Measurements from ENCODE around the gene FIP1L1.
"Not testable (repeated sequence)": the region's sequence is repeated elsewhere in the genome, so short reads cannot be mapped to it uniquely, and the experiment has no call there.

FIP1L1 gene

DNA sequence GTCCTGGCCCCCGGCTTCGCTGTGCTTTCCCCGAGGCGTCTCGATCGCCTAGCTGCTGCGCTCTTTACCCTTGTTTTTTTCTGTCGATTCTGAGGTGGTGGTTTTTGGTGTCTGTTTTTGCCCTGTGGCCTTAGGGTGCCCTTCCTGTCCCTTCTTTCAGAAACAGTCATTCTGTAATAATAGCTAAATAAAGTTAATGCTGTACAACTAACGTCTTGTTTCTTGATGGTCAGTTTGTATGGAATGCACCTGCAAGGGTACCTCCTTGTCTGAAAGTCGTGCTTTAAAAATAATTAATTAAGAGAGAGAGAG, 686 bp downstream of the FIP1L1 start:
- DNase-seq: no peak

DNA sequence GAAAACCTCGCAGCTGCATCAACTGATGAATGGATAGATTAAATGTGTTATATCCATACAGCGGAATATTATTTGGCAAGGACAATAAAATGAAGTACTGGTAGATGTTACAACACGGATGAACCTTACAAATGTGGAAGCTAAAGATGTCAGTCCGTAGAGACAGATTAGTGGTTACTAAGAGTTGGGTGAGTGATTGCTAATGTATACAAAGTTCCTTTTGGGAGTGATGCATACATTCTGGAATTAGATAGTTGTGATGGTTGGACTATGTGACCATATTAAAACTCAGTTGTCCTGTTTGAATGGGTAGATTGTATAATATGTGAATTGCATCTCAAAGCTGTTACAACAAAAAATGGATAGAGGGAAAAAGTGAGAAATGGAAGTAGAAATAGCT, 2.8 kb downstream of the FIP1L1 start:
- no peak for DNase-seq

GRCh38 chr4:53409479-53409878, 32.0 kb downstream of the FIP1L1 start:
- not testable (repeated sequence) for DNase-seq

DNA sequence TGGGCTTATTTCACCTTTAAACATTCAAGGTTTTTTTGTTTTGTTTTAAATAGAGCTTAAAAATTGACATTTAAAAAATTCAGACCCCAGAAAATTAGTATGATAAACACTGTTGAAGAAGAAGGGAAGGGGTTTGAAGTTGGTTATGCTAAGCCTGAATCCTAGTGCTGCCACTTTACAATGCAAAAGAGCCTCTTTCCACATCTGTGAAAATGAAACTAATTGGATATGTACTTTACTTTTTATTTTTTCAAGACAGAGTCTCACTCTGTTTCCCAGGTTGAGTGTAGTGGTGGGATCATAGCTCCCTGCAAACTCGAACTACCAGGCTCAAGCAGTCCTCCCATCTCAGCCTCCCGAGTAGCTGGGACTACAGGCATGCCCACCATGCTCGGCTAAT, 41.8 kb downstream of the FIP1L1 start:
- no peak for DNase-seq

DNA sequence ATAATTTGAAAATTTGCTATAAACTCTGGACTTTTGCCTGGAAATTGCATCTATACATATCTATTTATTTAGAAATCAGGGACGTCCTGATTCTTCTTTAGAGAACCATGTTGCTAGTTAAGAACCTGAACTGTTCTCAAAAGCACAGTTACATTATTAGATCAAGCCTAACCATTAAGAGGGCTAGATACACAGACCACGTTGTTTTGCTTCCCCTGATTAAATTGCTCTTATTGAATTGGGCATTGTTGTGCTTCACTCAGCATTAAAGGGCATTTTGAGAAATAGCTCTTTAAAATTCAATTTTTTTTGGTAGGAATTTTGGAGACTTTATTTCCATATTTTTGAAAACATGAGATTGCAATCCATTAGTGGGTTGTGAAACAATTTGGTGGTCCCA, 44.4 kb downstream of the FIP1L1 start:
- no peak for DNase-seq

GRCh38 chr4:53422367-53422766, 44.9 kb downstream of the FIP1L1 start:
- DNase-seq: no peak

- DNase-seq: no peak
Observed at GRCh38 chr4:53424280-53424679, 46.8 kb downstream of the FIP1L1 start.

GRCh38 chr4:53427366-53427765, 49.9 kb downstream of the FIP1L1 start:
- no peak for DNase-seq

- DNase-seq: no peak
Observed at GRCh38 chr4:53431052-53431451, 53.6 kb downstream of the FIP1L1 start.

DNA sequence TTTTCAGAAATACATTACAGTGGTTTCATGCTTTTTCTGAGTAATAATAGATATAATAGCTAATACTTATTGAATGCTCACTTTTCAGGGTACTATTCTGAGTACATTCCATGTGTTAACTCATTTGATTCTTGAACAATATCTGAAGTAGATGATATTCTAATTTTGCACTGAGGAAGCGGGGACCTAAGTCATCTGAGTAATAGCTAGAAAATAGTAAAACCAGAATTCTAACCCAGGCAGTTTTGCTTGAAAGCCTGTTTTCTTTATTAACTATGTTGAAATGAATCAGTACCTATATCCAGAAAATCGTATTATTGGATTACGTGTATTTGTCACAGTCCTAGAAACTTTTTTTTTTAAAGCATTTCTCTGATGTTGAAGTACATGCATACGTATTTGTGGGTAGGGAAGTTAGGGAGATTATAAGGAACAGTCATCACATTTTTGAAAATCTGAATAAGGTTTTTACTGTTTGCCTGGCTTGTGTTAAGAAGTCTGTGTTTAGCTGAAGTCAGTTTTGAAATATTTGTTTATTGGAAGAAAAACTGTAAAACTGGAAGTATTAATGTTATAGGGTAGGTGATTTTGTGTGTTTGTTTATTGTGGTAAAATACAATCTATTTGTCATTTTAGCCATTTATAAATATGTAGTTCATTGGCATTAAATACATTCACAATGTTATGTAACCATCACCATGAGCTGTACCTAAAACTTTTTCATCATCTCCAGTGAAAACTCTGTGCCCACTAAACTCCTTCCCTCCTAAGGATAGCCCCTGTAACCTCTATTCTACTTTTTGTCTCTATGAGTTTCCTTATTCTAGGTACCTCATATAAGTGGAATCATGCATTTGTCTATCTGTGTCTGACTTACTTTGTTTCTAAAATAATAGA, 55.3 kb downstream of the FIP1L1 start:
- no peak for DNase-seq

DNA sequence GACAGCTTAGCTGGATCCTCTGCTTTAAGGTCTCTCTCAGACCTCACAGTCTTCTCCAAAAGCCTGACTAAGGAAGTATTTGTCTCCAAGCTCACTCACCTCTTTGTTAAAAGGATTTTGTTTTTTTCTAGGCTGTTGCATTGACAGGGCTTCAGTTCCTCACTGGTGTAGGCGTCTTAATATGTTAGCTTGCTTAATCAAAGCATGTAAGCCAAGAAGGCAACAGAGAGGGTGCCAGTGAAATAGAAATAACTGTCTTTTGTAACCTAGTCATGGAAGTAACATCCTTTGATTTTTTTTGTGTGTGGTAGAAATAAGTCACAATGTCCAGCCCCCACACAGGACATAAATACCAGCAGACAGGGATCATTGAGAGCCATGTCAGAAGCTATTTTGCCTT, 58.8 kb downstream of the FIP1L1 start:
- DNase-seq: no peak

- no peak for DNase-seq
Observed at GRCh38 chr4:53441564-53441963, 64.1 kb downstream of the FIP1L1 start.

GRCh38 chr4:53444954-53445353, 67.5 kb downstream of the FIP1L1 start:
- no peak for DNase-seq

- no peak for DNase-seq
Observed at GRCh38 chr4:53450773-53451172, 73.3 kb downstream of the FIP1L1 start.

- DNase-seq: no peak
Observed at GRCh38 chr4:53453385-53453784, 75.9 kb downstream of the FIP1L1 start.

DNA sequence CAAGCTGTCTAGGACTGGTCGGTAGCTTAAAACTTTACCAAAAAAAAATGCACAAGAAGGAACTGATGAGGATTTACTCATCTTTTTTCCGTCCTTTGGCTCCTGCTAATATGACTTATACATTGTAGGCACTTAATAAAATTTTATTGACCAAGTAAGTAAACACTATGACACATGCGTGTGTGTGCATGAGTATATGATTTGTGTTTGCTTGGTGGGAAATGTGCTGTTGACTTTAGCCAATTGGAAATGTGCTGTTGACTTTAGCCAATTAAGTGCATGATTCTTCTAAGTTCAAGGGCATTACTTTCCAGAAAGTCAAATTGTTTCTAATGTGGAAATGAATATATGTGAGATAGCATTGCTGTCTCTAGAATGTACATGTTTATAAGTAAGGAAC, 78.3 kb downstream of the FIP1L1 start:
- no peak for DNase-seq

GRCh38 chr4:53456178-53456577, 78.7 kb downstream of the FIP1L1 start:
- DNase-seq: no peak

DNA sequence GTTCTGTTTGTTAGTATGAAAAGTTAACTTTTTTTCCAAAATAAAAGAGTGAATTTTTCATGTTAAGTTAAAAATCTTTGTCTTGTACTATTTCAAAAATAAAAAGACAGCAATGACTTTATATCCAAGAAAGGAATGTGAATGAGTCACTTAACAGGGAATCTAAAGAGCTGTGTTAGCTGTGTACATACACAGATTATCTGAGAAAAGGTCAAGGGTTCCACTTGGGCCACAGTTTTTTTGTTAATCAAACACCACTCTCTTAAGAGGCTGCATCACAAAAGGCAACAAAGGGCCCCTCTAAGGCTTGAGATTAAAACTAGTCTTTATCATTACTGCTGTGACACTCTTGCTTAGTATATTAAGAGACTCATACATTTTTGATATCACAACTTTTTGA, 82.1 kb downstream of the FIP1L1 start:
- no peak for DNase-seq

DNA sequence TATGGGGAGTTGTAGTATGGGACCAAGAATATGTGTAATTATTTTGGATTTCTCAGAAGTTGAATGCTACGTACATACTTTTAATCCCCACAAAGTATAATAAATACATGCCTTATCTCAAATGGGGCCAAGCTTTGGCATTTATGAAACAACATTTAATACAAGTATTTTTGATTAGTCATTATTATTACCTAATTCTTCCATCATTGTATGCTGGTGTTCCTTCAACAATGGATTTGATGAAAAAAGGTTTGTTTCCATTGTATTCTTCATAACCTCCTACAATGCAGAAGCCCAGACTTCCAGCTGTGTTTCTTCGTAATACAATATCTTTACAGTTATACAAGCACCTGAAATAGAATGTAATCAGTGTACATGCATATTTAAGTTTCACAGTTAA, 83.8 kb downstream of the FIP1L1 start:
- no peak for DNase-seq

GRCh38 chr4:53463340-53463739, 85.9 kb downstream of the FIP1L1 start:
- DNase-seq: no peak

- DNase-seq: no peak
Observed at GRCh38 chr4:53465281-53465680, 87.8 kb downstream of the FIP1L1 start.

DNA sequence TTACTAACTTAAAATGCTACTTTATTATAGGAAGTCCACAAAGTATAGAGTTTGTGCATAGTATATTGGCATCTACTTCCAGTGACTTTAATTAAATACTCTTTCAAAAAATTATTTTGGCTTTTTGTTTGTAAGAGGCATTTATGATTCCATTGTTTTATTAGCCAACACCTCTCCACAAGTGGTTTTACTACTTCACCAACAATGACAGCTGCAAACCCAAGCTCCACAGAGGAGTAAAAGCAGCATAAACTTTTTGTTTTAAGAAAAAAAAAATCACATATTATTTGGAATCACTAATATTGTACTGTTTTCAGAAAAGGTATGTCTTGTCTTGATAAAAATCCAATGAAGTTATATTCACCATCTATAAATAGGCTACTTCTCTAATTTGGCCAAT, 88.5 kb downstream of the FIP1L1 start:
- DNase-seq: no peak

DNA sequence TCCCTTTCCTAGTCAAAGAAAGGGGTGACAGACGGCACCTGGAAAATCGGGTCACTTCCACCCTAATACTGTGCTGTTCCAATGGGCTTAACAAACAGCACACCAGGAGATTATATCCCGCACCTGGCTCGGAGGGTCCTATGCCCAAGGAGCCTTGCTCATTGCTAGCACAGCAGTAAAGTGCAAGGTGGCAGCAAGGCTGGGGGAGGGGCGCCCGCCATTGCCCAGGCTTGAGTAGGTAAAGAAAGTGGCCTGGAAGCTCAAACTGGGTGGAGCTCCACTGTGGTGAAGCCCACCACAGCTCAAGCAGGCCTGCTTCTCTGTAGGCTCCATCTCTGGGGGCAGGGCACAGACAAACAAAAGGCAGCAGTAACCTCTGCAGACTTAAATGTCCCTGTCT, 89.1 kb downstream of the FIP1L1 start:
- not testable (repeated sequence) for DNase-seq

- no peak for DNase-seq
Observed at GRCh38 chr4:53476232-53477037, 99.0 kb downstream of the FIP1L1 start.
